DMS153 treated with DMSO at 0.1 percent for 48 hours (cell line): ENCODE measurements around the gene SAMD14.

Experiments
- DNase-seq: peaks from one replicate; lab custom pipeline; 2025; ENCODE audit not compliant: unreplicated experiment; lab: John Stamatoyannopoulos, UW

SAMD14 gene

DNA sequence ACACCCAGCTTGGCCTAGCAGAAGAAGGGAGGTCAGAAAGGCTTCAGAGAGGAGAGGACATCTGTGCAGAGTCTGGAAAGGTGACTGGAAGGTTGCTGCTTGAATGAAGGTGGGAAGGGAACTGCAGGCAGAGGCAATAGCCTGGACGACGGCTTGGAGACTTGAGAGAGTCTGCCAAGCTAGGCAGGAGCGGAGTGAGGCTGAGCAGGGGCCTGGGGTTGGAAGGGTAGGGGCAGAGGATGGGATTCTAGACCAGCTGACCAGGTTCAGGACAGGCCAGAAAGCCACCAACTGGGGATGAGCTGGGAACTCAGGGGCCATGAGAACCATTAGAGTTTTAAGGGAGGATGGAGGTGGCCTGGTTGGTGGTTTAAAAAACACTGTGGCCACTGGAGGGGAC, 35.5 kb upstream of the SAMD14 start:
- DNase-seq: no peak

DNA sequence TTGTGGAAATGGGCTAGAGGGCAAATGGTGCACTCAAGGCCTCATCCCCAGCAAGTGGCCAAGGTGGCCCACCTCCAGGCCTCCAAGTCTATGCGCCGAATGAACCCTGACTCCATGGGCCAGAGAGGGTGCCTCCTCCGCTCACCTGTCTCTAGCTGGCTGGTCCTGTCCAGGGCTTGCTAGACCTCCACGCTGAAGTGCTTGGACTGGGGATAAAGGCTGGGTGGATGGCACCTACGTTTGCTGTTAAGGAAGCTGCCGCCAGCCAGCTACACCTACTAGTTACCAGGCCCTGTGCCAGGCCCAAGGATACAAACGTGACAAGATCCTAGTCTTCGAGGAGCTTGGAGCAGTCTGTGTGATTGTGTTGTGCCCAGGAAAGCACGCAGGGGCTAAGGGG, 35.1 kb upstream of the SAMD14 start:
- DNase-seq: no peak

DNA sequence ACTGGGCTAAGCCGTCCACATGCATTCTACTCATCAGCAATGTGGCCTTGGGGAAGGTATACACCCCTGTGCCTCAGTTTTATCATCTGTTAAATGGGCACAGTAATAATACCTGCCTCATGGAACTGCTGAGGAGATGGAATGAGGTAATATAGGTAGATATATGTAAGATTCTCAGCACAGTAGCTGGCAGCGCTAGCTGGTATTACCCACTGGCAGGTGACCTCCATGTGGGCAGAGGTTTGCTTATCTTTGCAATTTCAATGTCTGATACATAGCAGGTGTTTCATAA, 34.7 kb upstream of the SAMD14 start:
- no peak for DNase-seq

DNA sequence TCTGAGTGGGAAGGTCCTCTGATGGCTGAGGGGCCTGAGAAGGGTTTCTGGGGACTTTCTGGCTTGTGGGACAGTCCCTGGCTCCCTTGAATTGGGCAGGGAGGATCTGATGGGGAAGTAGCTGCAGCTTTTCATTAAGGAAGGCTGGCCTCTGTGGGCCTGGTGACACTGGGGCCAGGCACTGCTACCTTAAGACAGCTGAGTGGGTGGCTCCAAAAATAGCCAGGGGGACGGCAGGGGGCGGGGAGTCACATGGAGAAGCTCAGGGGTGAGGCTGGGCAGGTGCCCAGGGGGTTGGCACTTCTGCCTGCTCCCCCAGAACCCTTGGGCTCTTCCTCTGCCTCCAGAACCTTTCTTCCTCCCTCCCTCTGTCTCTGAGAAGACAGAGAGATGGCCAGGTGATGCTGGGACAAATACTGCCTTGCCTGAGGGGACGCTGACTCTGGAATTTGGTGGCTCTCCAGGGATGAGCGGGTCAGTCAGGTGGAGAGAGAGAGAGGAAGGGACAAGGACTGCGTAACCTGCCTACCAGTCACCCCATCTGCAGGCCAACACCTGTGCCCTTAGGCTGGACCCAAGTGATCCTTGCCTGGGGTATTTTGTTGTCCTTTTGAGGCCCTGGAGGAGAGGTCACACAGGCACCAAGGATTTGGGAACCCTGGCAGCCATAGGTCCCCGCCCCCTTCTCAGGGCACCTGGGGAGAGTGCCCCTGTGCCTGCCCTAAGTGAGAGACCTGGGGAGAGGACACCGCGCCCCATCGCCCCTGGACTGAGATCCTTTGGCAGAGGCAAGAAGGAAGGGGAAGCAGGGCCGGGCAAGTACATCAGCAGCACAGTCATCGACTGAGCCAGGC, 34.1 kb upstream of the SAMD14 start:
- no peak for DNase-seq

DNA sequence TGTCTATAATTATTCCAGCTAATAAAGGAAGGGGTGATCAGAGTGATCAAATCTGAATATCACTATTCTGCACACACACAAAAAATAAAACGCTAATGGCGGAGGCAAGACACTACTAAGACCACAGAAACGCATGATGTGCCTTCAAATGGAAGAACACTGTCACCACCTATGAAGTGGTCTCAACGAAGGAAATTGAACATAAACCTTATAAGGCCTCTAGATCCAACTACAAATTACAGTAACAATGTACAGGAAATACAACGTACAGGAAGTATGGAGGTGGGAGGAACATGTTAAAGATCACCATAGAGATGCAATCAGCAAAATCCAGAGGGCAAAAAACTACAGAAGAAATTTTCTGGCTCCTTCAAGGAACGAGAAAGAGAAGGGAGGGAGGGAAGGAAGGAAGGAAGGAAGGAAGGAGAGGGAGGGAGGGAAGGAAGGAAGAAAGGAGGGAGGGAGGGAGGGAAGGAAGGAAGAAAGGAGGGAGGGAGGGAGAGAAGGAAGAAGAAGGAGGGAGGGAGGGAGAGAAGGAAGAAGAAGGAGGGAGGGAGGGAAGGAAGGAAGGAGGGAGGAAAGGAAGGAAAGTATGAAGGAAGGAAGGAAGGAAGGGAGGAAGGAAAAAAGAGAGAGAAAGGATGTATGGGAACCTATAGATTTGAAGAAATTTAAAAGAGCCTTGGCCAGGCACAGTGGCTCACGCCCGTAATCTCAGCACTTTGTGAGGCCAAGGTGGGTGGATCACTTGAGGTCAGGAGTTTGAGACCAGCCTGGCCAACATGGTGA, 32.7 kb upstream of the SAMD14 start:
- DNase-seq: no peak

DNA sequence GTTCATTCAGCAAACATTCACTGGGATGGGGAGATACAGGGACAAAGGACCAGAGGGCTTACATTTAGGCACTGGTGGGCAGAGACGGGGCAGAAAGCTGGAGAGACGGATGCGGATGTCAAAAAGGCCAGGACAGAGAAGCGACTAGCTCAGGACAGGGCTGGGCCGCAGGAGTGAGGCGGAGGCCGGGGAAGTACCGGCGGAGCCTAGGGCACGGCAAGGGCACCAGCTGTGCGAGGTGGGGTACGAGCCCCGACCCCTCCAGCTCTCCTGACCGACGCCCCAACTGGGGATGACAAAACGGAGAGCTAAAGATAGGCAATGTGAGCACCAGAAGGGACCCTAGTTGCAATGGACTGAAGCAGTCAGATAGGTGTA, 31.9 kb upstream of the SAMD14 start:
- DNase-seq: no peak

DNA sequence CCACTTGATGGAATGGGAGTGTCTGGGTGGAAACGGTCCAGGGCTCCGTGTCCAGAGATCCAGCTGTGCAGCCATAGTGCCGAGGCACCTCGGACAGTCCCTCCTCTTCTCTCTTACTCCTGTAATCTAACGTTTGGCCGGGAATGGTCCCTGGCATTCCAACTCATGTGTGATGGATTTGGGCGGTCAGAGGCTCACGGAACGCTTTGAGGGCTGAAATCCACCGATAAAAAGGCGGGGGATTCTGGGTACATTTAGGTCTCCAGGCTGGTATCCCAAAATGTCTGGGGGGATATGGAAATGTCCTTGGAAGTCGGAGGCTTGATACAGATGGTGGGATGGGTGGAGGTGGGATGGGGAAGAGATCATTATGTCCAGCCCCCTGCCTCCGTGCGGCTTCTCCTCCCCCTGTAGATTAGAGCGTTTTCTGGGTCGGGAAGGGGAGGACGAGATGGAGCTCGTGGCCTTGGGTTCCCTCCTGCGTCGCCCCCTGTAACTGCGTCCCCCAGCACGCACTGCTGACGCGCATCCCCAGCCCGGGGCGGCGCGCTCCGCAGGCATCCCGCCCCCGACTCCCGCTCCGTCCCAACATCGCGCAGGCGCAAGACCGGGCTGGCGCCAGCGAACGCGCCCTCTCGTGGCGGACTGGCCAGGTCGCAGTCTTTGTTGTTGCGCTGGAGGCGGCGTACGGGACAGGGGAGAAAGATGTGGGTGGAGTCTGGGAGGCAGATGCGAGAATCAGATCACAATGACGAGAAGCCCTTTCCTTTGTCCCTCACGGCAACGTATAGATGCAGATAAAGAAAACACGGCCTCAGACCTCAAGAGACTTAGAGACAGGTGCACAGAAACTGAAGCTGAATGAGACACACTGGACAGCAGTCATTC, 31.3 kb upstream of the SAMD14 start:
- peak; percentile 89 for DNase-seq

DNA sequence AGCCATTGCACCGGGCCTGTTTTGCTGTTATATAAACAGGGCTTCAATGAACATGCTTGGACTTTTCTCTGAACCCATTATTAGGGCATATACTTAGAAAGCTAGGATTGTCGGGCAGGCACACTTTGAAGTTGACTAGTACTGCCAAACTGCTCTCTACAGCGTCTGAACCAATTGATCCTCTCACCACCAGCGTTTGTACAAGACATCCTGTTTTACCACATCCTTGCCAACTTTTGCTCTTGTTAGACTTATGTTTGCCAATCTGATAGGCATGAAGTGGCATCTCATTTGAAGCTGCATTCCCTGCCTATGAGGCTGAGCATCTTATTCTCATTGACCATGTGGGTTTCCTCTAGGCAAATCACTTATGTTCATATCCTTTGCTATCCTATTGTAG, 27.9 kb upstream of the SAMD14 start:
- no peak for DNase-seq

DNA sequence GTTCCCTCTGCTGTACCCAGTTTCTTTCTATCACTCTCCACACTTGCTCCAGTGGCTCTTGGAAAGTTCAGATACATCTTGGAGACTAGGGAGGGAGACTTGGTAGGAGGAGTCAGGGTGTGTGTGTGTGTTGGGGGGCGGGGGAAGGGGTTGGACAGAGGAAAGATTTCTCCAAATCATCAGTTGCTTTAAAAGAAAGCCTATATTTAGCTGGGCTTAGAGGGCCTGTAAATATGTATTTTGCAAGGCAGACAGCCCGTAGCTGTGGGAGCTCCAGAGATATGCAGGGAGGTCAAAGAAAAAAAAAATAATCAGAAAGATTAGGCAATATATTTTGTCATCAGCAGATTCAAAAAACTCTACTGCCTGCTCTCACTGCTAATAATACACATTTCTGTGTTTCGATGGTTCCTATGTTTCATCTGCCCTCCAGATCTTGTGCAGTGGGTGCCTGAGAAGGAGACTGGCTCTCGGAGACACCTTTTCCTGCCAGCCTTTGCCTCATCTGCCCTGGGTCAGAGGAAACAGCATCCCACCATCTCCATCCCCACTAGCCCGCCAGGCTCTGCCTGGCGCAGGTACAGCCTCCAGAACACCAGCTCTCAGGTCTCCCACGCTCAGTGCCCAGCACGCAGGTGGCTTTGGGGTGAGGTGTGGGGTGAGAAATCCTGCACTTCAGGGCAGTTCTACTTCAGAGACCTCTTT, 25.3 kb upstream of the SAMD14 start:
- no peak for DNase-seq

DNA sequence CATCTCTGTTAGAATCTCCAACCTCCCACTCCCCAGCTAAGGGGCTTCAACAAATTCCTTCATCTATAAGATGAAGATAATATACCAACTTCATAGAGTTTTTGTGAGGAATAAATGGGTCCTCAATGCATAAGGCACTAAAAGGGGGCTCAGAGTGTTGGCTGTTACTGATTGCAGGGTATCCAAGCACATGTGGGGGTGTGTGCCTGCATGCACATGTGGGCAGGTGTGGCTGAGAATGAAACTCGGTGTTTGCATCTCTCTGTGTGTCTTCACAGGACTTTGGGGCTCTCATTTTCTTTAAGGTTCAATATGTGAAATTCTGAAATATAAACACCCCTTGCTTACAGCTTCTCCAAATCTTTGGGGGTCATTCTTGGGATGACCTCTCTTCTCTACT, 24.6 kb upstream of the SAMD14 start:
- DNase-seq: no peak

DNA sequence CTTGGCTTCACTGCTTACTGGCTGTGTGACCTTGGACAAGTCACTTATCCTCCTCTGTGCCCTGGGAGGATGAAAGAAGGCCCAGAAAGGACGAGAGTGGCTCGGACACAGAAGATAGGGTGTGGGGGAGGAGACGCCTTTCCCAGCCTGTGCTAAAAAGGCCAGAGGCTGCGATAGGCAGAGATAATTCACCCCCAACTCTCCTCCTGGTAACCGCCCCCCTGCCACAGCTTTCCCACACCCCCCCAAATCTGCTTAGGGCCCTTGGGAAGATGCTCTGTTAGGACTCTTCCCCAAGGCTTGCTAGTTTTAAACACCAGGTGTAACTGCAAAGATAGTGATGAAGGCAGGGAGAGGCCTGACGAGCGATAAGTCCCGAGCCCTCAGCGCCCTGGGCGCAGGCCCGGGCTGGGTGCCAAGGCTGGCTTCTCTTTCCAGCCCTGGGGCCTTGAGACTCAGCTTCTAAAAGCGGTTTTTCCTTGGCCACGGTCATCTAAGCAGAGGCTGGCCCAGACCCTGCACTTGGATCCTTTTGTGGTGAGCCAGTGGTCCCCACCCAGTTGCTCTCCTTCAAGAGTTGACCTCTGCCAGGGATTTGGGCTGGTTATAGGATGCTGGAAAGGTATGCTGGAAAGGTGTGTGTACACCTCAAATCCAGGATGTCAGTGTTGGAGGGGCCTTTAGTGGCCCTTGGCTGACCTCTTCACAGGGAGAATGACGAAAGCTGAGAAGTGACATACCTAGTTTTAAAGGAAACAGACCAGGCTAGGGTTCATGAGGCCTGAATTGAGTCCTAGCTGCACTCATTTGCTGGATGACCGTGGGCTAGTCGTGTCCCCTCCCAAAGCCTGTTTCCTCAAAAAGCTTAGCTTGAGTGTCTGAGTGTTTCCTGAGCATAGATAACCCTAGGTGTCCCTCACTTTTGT, 24.0 kb upstream of the SAMD14 start:
- DNase-seq: no peak

DNA sequence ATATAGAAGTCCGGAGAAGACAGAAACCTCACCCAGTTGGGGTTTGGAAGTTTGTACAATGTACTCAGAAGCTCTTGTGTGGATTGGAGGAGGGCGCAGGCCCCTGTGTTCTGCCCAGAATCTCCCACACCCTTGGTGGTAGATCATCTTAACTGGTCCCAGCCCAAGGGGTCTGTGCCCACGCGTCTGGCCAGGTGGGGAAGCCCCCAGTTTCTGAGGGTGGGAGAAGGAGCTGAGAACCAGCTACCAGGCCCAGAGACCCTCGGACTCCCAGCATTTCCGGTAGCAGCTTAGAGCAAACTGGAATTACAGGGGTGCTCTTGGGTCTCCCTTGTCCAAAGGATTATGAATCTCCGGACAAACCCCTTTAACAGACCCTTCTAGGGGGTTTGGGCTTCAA, 22.8 kb upstream of the SAMD14 start:
- DNase-seq: no peak

DNA sequence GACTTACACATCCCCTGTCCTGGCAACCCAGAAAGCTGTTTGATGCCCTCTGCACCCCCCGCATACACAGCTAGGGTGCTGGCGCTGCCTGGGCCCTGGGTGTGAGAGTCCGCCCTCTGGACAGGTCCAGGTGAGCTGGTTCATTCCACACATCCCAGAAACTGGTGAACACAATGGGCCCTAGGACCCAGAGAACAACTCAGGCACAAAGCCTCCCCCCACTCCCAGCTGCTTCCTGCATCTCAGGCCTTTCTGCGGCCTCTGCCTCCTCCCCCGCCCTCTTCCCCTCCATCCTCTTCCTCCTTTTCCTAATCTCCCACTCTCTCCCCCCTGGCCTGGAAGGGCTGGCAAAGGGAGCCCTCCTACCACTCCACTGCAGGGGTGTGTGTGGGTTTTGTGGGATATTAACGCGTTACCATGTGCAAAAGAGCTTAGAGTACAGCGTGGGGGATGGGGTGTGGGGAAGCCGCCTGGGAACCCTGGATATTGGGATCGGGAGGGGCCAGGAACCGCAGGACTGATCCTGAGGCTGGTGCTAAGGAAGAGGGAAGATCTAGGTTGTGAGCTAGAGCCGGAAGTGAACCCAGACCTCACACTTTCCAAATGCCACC, 22.1 kb upstream of the SAMD14 start:
- peak; percentile 65 for DNase-seq

DNA sequence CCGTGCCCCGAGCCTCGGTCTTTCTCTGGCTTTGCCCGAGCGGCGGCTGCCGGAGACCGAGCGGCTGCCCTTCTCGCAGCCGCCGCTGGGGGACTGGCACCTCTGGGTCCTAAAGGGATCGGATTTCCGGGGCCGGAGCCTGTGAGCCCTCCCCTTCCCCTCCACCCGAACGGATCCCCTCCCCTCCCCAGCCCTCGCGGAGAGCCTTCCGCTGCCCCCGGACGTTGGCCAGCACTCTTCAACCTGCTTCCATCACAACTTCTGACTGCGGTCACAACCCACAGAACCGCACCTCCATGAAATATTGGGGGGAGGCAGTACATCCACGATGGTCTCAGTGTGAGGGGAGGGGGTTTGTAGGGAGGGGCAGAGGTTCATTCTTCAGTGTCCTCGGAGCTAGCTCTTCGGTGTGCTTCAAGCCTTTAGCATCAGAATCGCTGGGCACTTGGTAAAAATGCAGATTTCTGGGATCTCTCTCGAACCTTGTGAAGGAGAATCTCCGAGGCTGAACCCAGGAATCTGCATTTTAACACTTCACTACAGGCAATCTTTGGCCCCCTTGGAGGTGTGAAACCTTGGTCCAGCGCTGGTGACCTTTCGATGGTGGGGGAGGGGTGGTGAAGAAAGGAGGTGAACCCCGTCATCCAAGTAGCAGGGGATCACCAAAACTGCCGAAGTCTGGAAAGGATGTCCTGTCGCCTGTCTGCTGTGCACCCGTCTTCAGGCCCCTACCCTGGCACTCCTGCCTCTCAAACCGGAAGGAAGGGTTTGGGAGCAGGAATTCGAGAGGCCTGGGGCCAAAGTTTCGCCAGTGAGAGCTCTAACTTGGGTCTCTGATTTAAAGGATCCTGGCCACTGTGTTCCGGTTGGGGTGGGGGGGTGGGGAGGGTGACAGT, 21.3 kb upstream of the SAMD14 start:
- DNase-seq: peak; percentile 71

DNA sequence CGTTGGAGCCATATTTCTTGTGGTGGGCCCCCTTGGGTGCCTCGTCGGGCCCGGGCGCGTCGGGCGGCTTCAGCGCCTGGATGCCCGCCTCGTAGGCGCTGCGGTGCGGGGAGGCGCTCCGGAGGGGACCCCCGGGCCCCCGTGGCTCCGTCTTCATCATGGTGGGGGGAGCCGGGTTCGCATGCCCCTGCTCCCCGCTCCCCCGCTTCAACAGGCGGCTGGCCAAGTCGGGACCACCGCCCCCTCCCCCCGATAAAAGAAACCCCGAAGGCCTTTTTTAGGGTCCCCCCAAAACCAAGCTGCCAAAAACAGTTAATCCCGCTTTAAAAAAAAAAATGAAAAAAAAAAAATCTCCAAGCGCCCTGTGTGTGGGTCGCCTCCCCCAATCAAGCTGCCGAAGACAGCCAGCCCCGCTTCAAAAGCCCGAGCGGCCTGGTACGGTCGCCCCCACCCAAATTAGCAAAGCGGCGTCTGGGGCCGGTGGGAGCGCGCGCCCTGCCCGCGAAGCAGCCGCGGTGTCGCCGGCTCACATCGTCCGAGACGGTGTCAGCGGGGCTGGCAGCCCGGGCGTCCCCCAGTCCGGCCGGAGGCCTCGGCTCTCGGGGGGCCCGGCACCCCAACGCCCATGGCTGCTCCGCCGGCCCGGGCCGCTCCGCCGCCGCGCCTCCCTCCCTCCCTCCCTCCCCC, 20.5 kb upstream of the SAMD14 start, which contains the start of gene PPP1R9B:
PPP1R9B (minus strand) TSS at position 324 of the 687 bp plus-strand sequence; CDS start at position 160, 164 bp downstream.
- no peak for DNase-seq

DNA sequence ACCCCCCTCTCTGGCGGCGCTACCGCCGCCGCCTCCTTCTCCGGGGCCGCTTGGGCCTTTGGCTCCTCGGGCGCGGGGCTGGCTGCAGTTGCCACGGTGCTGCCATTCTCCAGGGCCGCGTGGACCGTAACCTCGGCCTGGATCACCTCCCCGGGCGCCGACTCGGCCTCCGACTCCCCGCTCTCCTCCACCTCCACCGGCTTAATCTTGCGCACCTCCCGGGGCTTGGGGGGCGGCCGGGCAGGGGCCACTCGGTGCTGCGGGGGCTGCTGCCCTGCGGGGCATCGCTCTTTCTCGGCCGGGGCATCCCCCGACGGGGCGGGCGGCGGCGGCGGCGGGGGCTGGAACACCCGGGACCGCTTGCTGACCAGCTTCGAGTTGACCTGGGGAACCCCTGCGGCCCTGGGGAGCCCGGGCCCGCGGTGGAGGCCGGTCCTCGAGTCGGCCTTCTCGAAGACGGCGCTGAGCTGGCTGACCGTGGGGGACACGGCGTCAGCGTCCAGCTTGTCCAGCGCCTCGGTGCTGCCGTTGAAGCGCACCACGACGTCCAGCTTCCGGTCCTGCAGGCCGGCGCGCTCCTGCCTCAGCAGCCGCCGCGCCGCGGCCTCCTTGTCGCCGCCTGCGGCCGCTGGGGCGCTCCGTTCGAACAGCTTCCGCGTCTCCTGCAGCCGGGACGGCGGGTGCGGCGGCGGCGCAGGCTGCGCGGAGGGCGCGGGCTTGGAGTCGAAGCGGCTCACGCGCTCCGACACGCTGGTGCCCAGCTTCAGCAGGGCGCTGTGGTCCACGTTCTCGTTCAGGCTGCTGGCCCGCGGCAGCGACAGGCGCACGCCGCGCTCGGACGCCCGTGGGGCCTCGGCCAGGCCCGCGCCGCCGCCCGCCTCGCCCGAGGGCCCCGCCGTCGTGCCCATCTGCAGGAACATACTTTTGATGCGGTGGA, 19.7 kb upstream of the SAMD14 start:
- DNase-seq: peak; percentile 26

DNA sequence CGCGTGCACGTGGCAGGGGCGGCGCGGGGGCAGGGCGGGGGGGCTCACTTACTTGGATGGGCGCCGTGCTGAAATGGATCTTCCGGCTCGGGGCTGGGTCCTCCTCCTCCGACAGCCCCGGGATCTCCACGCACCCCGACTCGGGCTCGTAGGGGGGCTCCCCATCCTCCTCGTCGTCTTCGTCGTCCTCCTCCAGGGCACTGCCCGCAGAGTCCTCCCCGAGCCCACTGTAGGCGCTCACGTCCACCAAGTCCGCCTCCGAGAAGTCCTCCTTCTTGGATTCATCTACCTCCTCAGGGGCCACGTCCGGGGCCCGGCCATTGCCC, 19.1 kb upstream of the SAMD14 start:
- no peak for DNase-seq
